Amygdala (tissue), 56 donors: ENCODE data around the gene MTURN.

ENCODE experiments used
- DNase-seq, 56 donors: peaks; one replicate each; lab custom pipeline; 2025; lab: John Stamatoyannopoulos, UW

Gene MTURN

DNA sequence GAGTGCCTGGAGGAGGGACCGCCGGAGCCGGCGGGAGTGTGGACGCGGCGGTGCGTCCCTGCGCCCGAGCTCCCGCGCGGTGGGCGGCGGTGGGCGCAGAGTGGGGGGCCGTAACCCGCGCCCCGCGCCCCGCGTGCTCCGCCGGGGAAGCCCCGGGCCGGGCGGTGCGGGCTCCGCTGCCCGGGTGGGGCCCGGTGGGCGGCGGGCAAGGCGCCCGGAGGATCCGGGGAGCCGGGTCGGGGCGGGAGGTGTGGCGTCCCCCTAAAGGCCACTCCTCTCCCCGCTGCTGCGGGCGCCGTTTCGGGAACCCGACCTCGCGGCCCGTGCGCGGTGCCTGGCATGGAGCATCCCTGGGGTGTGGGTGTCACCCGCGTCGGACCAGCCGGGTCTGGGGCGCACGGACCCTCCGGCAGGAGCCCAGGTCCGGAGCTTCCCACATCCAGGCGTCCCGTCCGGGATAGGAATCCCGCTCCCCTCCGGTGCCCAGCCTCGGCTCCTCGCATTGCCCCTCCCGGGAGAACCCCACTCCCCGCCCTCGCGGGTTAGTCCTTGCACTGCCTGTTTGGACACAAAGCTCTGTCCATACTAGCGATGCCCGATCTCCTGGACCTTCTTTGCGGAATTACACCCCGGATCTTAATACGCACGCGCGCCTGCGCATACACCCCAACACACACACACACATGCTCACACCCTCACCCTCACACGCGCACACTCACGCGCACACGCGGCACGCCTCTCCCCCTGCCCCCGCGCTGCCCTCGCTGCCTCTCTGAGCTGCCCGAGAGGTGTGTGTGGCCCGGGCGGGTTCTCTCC, 723 bp downstream of the MTURN start:
- DNase-seq = peak in 51 of 56 donors; percentile 13 to 84 (median 64)

DNA sequence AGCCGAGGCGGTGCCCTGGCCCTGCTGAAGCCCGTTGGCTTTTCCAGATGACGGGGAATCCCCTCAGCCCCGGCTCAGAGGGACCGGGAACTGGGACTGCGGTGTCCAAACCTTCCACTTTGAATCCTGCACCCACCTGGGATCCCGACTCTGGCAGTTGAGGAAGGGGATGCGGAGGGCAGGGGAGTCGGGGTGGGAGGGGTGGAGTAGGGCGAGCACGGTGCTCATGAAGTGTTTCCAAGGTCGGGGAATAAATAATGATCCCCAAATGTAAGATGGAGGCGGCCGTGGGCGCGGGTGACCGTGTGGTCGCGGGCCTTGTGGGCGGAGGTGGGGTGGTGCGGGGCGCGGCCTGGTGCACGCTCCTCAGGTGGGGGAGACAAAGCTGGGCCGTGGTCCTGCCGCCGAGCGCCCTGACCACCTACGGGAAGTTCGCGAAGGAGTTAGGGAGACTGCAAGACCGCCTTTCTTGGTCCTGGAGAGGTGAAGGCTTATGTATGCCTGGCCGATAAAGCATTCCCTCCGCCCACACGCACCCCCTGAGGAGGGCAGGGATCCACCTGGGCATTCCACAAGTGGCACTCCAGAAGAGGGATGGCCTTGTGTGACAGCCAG, 1.4 kb downstream of the MTURN start:
- no peak for DNase-seq

DNA sequence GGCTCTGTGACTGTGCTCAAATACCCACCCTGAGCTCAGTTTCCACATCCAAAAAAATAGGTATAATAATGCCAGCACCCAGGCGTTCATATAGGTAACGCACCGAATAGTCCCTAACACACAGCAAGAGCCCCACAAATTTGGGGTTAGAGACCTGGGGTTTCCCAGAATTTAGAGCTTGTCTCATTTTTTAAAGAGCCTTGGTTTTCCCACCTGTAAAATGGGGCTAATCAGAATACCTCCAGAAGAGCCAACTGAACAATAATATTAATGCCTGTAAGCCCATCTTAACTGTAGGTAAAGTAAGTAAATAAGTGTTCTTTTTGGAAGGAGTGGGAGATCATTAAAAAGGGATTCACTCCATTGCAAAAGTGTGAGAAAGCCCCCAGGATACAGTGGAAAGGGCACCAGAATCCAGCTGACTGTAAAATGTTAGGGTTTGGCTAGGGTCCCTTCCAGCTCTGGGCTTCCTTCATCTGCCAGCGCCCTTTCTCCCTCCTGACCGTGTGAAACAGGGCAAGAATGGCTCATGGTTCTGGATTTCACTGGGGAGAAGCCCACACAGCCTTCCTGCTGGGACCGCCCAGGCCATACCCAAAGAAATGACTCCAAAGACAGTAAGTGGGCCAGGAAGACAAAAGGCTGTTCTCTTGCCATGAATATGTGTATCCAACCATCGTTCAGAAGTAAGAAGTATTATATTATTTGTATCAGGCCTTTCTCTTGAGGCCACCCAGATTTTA, 2.1 kb downstream of the MTURN start:
- DNase-seq = no peak

DNA sequence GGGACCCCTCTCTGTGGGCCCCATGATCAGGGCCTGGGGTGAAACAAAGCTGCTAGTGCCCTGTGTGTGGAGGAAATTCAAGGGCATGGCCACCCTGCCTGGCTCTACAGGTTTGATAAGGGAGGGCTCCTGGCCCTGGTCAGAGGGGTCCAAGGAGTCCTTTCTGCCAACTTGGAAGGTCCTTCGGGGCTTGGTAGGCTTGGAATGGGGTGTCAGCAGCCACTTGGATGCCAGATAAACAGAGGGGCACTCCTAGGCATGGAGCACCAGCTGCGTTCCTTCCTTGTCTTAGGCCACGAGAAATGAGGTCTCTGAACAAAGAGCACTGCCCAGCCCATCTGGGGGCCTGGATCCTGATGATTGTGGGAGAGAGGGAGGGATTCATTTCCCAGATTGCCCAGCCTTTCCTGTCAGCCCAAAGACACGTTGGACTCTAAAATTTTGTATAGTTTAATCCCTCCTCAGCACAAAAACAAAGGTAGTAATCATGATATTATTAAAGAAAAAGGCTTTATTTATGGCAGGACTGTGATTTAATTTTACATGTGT, 5.1 kb downstream of the MTURN start:
- DNase-seq = no peak

DNA sequence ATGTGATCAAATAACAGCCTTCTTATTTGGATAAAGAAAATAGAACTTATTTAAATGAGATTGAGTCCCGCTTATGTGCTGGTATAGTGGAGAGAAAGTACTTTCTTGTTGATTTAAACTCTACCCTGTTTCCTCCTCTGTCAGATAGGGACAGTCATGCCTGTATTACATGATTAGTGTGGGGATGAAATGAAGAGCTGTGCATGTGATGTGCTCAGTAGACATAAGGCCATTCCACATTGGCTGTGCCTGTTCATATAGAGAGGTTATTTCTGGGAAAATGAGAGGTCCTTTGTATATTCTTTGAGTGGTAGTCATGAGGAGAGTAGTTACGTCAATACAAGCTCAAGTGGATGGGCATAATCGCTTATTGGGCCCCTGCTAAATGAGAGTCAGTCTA, 5.7 kb downstream of the MTURN start:
- DNase-seq = no peak

DNA sequence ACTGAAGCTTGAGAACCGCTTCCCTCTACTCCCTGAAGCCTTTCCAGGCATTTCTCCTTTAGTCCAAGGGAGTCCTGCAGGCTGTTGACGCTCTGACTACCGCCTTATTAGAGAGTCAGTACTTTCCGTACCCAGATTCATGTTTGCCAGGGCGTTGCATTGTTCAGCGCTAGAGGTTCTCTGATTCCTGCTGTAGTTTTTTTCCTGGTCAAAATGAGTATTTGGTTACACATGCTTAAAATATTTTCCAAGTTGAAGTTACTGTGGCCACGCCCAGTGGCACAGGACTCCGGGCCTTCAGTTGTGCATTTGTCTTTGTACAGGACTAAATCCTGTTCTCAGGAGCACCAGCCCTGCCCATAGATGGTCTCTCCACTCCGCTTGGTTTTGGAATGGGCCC, 7.9 kb downstream of the MTURN start:
- DNase-seq = no peak

DNA sequence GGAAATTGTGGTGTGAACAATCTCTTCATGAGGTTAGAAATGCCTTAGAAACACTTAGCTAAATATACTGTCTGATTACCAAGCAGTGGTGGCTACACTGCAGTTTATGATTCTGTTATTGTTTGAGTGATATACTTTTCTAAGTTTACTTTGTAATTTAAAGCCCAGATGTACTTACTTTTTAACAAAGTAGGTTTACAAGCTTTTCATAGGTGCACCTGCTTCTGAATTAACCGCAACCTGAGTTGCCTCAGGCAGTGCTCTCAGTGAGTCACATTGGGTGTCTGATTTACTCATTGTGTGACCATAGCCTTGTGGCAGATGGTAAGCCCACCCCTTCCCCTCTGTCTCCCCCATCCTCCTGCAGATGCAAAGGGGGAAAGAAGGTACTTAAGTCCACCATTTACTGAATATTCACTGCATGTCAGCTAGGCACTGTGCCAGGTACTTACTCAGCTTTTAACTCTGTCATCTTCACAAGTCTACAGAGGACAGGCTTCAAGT, 9.0 kb downstream of the MTURN start:
- DNase-seq = peak in 1 of 56 donors; percentile 21

DNA sequence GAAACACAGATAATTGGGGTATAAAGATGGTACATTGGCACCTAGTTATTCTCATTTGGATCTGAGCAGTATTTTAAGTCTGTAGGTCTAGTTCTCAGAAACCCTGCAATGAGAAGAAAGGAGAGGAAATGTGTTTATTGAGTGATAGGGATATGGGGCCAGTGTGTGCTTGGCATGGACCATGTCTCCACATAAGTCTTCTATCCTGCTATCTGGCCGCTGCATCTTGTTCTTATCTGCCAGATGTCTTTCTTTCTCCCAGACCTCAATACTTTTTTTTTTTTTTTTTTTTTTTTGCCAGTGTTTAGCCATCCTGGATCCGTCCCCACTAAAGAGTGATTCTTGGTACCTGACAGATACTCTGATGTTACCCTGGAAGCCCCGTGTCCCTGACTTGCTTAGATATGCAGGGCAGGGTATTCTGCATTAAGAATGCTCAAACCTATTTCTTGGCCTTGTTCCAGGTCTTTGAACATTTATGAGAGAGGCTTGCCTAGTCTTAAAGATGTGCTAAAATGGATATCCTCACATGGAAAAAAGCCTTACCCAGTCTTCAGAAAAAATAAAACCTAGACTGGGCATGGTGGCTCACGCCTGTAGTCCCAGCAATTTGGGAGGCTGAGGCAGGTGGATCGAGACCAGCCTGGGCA, 10.0 kb downstream of the MTURN start:
- no peak for DNase-seq

DNA sequence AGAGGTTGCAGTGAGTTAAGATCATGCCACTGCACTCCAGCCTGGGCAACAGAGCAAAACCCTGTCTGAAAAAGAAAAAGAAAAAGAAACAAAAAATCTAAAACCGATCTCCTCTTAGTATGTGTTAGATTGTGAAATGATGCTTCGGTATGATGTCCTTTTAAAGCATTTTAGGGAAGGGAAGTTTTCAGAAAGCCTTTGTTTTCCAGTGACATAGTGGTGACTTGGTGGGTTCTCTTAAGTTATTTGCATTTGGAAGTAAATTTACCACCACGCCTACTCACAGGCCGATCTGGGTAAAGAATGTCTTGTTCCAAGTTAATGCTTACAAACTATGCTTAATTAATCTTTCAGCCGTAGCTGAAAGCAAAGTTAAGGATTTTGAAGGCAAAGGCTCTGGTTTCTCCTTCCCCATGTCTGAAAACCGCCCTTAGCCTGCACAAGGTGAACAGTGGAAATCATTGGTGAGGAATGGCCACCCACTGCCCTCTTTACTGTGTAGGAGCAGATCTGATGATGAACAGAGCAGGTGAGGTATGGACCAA, 10.7 kb downstream of the MTURN start:
- no peak for DNase-seq

DNA sequence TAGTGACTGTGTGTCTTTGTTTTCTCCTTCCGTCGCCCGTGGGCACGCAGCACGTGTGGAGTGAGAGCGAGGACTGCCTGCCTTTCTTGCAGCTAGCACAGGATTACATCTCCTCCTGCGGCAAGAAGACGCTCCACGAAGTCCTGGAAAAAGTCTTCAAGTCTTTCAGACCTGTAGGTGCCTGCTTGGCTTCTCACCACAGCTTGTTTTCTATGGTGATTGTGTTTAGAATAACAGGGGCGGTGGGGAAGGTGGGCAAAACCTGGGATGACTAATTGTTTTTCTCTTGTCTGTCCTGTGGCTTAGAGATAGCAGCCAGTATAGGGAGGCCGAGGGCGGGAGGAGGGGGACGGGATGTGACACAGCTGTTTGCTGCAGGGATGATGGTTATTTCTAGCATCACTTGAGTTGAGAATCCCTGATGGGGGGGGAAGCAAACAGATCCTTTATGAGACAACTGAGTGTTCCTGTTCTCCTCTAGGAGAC, 11.4 kb downstream of the MTURN start:
- peak in 10 of 56 donors; percentile 26 to 59 (median 40) for DNase-seq

DNA sequence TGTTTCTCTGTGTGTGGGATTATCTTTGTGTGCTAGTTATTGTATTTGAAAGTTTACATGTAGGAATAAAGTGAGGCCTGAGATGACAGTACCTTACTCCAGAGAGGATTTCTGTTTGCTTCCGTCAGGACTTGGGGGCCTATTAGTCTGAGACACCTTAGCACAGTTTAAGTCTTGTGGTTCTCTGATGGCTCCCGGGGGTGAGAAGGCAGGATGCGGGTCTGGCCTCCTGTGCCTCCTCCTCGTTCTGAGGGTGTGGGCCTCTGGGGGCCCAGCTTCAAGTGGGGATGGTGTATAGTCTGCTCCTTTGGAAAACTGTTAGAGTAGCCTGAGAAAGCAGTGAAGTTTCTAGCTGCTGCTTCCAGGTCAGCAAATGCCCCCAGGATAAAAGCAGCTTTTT, 12.4 kb downstream of the MTURN start:
- no peak for DNase-seq

DNA sequence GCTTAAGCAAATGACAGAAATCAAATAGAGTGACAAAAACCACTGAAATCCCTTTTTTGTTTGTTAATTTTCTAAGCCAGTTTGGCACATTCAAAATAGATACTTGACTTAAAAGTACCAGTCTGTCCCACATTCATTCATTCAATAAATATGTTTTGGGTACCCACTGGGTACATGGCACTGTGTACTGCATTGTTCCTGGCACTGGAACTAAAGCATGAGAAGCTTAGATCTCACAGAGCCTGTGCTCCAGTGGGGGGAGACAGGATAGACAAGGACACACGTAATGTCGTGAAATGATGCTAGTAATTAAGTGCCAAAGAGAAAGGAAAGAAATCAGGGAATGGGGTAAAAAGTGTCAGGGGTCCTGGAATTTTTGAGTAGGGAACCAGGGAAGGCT, 13.0 kb downstream of the MTURN start:
- peak in 13 of 56 donors; percentile 15 to 63 (median 28) for DNase-seq

DNA sequence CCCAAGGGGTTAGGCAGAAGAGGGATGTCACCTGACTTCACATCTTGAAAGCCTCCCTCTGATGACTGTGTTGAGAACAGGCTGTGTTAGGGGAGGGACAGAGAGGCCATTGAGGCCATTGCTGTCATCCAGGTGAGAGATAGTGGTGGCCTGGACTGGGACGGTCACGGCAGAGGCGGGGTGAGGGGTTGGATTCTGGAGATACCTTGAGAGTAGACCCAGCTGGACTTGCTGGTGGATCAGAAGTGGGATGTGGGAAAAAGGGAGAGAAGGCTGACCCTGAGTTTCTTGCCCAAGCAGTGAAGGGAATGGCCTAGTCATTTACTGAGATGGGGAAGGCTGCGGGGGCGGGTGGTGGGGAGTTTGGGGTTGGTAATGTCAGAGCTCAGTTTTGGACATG, 13.6 kb downstream of the MTURN start:
- DNase-seq = no peak

DNA sequence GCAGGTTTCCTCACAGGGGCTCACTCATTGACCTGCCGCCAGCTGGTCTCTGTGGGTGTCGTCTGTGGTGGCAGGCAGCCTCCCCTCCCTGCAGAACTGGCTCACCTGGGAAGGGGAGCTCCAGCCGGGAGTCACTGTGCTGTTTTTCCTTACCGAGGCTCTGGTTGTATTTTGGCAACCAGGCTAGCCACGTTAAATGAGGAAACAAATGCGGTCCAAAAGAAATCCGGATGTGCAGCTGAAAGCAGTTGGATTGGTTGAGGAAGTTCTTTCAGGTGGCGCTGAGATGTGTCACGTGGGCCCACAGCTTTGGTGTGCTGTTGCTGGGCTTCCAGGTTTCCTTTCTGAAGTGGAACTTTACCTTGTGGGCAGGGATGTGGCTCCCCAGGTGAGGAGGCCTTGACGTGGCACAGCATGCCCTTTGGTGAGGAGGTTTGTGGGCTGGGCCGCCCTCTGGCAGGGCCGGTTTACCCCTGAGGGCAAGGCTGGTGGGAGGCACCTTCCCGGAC, 14.2 kb downstream of the MTURN start:
- peak in 3 of 56 donors; percentile 30 to 42 (median 41) for DNase-seq

DNA sequence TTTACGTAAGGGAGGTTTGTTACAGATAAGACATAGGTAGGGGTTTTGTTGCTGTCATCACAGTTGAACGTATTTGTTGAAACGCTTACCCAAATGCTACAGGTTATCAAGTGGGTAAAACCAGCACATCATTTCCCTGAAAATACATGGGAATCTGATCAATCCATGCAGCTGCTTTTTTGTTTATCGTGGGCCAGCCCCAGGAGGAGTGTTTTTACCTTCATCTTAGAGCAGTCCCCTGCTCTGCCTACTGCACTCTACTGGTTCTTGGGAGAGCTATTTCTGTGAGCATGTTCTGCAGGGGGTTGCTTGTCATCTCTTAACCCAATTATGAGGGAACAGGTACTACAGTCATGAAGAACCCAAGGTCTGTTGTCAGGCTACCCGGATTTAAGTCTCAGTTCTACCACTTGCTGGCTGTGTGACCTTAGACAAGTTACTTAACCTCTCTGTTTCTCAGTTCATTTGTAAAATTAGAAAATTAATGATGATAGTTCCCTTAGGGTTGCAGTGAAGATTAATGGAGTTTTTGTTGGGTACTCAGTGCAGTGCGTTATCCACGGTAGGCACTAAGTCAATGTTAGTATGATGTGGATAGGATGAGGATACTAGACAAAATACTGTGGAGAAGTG, 15.0 kb downstream of the MTURN start:
- no peak for DNase-seq

DNA sequence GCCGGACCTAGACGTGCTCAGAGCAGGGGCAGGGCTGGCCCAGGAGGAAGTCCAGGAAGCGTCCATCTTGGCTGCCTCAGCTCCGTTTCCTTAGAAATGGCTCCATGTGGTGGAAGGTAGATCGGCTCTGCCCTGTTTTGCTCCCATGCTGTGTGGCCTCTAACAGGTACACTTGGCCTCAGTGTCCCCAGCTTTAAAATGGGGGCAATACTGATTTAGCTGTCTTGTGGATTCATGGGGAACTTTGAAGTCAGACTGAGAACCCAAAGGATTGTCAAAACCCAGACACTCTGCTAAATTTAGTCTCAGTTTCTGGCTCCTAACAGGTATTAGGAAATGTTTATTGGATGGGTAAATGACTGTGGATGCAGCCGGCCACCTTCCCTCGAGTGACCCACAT, 15.9 kb downstream of the MTURN start:
- DNase-seq = no peak

DNA sequence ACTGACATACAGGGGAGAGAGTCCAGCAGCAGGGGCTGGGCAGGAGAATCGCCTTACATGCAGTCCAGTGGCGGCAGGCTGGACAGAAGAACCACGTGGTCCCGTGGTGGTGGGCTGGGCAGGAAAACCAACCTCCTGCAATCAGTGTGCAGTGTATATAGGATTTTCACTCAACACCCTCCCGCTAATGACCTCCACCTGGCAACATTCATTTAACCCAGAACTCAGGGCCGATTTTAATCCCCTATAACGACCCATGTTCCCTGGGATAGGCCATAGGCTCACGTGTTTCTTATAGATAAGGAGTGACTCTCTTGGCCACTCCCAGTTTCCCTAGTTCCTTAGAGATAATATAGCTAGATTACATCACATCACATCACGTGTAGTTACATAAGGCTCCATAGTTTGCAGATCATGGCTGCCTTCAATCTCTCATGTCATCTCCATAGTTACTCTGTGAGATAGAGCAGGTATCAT, 19.4 kb downstream of the MTURN start:
- DNase-seq = no peak

DNA sequence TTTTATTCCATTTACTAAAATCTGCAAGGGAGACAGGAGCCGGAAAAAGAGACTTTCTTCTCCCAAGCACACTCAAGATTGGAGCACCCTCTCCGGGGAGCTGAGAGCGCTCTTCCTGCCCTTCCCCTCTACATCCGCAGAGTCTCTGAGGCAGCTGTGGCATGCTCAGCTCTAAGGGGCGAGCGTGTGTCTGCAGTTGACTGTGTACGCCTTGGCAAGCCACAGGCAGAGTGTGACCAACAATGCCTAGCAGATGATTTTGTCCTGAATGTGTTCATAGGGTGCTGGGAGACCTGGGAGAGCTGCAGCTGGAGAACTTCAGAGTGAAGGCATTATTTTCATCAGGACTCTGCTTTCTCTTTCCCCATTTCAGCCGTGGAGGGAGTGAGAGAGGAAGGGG, 20.7 kb downstream of the MTURN start:
- peak in 23 of 56 donors; percentile 8 to 66 (median 32) for DNase-seq

DNA sequence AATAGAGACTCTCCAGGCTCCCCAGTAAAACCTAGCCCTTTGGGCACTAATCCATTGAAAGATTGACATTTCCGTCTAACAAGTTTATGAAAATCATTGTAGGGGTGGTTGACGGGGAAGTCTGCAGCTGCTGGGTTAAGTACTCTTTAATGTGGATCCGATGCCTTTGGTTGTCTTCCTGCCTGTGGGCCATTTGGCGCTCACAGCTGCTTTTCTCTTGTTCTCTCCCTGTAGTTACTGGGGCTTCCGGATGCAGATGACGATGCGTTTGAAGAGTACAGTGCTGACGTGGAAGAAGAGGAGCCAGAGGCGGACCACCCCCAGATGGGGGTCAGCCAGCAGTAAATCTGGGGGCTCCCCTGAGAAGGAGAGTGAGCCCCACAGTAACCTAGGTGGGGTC, 22.4 kb downstream of the MTURN start:
- DNase-seq = no peak
